Breast epithelium (tissue), 3 donors: Measurements from ENCODE around the gene WWOX.

Source experiments
- POLR2A ChIP-seq: fragments of 450-650 bp; IDR thresholded peaks from one replicate; pipeline ENCODE4 v1.6.1; 2016; ENCODE audit warnings: antibody characterized with exemption, mild to moderate bottlenecking, moderate library complexity
- TF ChIP-seq, protein P1 (sequence below), 3 donors: fragments of 450-650 bp; IDR thresholded peaks; one replicate each; pipeline ENCODE4 v1.5.1; 2016 to 2017; ENCODE audit warnings: antibody characterized with exemption in 3 of 3, mild to moderate bottlenecking in 3 of 3, moderate library complexity in 3 of 3

DNA sequence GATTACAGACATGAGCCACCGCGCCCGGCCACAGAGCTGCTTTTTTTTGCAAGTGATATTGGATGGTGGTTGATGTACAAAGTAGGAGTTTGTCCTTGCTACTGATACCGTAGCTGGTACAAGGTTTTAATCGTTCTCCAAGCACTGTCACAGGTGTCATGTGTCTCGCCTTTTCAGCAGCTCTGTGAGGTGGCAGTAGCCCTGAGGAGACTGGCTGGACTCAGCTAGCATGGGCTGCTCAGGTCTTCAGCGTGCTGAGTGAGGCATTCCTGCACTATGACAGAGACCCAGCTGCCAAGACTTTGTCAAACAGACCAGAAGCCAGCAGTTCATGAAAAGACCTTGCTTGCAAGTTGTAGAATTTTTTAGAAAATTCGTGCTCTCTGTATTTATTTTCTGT lies 7.2 kb downstream of the WWOX start:
- TF ChIP-seq, protein P1, sequence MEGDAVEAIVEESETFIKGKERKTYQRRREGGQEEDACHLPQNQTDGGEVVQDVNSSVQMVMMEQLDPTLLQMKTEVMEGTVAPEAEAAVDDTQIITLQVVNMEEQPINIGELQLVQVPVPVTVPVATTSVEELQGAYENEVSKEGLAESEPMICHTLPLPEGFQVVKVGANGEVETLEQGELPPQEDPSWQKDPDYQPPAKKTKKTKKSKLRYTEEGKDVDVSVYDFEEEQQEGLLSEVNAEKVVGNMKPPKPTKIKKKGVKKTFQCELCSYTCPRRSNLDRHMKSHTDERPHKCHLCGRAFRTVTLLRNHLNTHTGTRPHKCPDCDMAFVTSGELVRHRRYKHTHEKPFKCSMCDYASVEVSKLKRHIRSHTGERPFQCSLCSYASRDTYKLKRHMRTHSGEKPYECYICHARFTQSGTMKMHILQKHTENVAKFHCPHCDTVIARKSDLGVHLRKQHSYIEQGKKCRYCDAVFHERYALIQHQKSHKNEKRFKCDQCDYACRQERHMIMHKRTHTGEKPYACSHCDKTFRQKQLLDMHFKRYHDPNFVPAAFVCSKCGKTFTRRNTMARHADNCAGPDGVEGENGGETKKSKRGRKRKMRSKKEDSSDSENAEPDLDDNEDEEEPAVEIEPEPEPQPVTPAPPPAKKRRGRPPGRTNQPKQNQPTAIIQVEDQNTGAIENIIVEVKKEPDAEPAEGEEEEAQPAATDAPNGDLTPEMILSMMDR (IDR thresholded peaks at IDR 0.05): no peak
- no peak for TF ChIP-seq POLR2A
